ENCODE measurements around the gene OR10T2.
"Not testable (repeated sequence)": the region's sequence is repeated elsewhere in the genome, so short reads cannot be mapped to it uniquely, and the experiment has no call there.

The OR10T2 gene

DNA sequence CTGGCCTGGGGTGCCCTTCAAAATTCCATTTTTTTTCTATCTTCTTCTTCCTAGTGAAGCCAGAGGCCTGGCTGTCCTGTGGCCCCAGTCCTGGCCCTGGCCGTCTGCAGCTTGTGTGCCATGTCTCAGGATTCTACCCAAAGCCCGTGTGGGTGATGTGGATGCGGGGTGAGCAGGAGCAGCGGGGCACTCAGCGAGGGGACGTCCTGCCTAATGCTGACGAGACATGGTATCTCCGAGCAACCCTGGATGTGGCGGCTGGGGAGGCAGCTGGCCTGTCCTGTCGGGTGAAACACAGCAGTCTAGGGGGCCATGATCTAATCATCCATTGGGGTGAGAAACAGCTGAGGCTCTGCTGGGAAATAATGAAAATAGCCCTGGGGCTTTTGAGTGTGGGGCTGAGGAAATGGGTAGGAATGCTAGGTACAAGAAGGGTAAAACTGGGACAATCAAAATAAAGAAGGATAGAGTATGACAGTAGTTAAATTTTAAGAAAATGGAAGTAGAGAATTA, 43.4 kb downstream of the OR10T2 start:
- FAIRE-seq = no peak

- FAIRE-seq = no peak
Observed at GRCh38 chr1:158354255-158354654, 45.0 kb downstream of the OR10T2 start.

GRCh38 chr1:158353303-158354075, 45.8 kb downstream of the OR10T2 start, which contains the start of gene CD1E:
Gene CD1E, plus strand, starts transcription at chr1:158353894. Its CDS starts 95 bp downstream, at chr1:158353989.
- no peak for FAIRE-seq

DNA sequence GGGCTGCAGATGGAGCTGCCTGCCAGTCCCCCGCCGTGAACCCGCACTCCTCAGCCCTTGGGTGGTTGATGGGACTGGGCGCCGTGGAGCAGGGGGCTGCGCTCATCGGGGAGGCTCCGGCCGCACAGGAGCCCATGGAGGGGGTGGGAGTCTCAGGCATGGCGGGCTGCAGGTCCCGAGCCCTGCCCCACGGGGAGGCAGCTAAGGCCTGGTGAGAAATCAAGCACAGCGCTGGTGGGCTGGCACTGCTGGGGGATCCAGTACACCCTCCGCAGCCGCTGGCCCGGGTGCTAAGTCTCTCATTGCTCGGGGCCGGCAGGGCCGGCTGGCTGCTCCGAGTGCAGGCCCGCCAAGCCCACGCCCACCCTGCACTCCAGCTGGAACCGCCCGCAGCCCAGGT, 50.3 kb downstream of the OR10T2 start:
- not testable (repeated sequence) for FAIRE-seq
